H1 (cell line): ENCODE measurements around the gene FKBP6. TPM values are rescaled to one million over a fixed set of nuclear protein-coding genes. Genes with fewer than 3 reads are reported as not detected.

Experiments used
- CREB1 ChIP-seq: IDR thresholded peaks from 2 replicates; pipeline ENCODE4 v1.6.1; 2012; ENCODE audit warnings: inconsistent platforms
- NANOG ChIP-seq: IDR thresholded peaks from 2 replicates; pipeline ENCODE4 v1.6.1; 2011; ENCODE audit warnings: low read length, low read depth, mild to moderate bottlenecking, inconsistent platforms; ENCODE audit not compliant: insufficient read depth, poor library complexity, severe bottlenecking
- polyA plus RNA-seq, 7 experiments: library from polyadenylated mRNA; depleted of rRNA in 3 of 7; stranded (reverse) in 5 of 7; unstranded in 2 of 7; fragments of >200 nt in 5 of 7; fragments of 200-250 nt in 2 of 7; gene quantifications; 1 replicate in 5 of 7; 2 replicates in 1 of 7; 4 replicates in 1 of 7; pipeline versions ENCODE4 v1.2.1 to v1.2.3, GENCODE V29; 2011 to 2013; ENCODE audit warnings: missing spikeins in 2 of 7, mixed read lengths in 2 of 7
- total RNA-seq: library from RNA; stranded (reverse); fragmentation: NEBNext Ultra II Directional; extraction: Animal tissue kit (Norgen Biotek cat#: 25700); gene quantifications from 2 replicates; pipeline ENCODE4 v1.2.1, GENCODE V29; 2021

Gene FKBP6
- total and polyA plus RNA-seq, 2 of the 8 experiments (the other 6 are each of a cell fraction or from before 2014, with no cell fraction given): 0.14 to 0.19 TPM

DNA sequence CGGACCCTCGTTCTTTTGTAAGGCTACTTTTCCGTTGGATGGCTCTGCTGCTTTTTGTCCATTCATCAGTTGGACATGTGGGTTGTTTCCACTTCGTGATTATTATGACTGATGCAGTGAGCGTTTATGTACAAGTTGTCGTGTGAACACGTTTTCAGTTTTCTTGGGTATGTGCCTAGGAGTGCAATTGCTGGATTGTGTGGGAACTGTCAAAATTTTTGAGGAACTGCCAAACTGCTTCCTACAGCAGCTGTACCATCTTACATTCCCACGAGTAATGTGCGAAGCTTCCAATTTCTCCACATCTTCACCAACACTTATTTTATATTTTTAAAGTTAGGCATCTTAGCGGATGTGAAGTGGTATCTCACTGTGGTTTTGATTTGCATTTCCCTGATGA lies 10.4 kb downstream of the FKBP6 start (continued):
- TF ChIP-seq NANOG (no peak), CREB1 (no peak)
